T-cell (primary cell): ENCODE measurements around the gene ETFA. TPM values are rescaled to one million over a fixed set of nuclear protein-coding genes. Genes with fewer than 3 reads are reported as not detected.
"Not testable (repeated sequence)": the region's sequence is repeated elsewhere in the genome, so short reads cannot be mapped to it uniquely, and the experiment has no call there.

ENCODE experiments used
- ATAC-seq, 4 experiments: fragments of 200-7000 bp in 3 of 4; fragments of 150-1000 bp in 1 of 4; cut with Tn5 transposase; replicated peaks in 1 of 4; 1 replicate in 3 of 4; 2 replicates in 1 of 4; pipeline ENCODE4 v1.10.0; 2021; ENCODE audit warnings: moderate library complexity in 3 of 4, mild to moderate bottlenecking in 2 of 4, moderate number of reproducible peaks in 1 of 4
- CTCF ChIA-PET, 2 donors: fragments of 300-600 bp; sonication (Branson Sonifier 250); formaldehyde crosslinking; loops; one replicate each; lab custom pipeline; 2022; ENCODE audit warnings: antibody characterized with exemption in 2 of 2; lab: Charles Lee
- POLR2A ChIA-PET, 2 donors: fragments of 300-600 bp; sonication (Branson Sonifier 250); formaldehyde crosslinking; loops; one replicate each; lab custom pipeline; 2022; ENCODE audit warnings: antibody characterized with exemption in 2 of 2; lab: Charles Lee
- DNase-seq, 35 experiments: peaks; one replicate each; pipeline versions ENCODE4 v3.0.0 to v3.0.0-alpha.2; 2013 to 2023
- H3K27ac ChIP-seq: one replicate; pipeline ENCODE4 v1.5.1; 2013; ENCODE audit warnings: low read length
- H3K27me3 ChIP-seq, 2 experiments: replicated peaks in 1 of 2; 1 replicate in 1 of 2; 2 replicates in 1 of 2; pipeline versions ENCODE4 v1.6.1 to v1.7.0; 2013; ENCODE audit warnings: low read length in 1 of 2, mixed read lengths in 1 of 2; ENCODE audit not compliant: control insufficient read depth in 2 of 2, insufficient read depth in 2 of 2; ENCODE audit errors: extremely low read depth in 1 of 2
- H3K36me3 ChIP-seq, 2 donors: 1 replicate in 1 of 2; 2 replicates in 1 of 2; pipeline versions ENCODE4 v1.6.1 to v1.7.0; 2013; ENCODE audit warnings: low read length in 1 of 2; ENCODE audit not compliant: control insufficient read depth in 2 of 2, insufficient read depth in 1 of 2; ENCODE audit errors: extremely low read depth in 1 of 2
- H3K4me1 ChIP-seq, 2 experiments: 1 replicate in 1 of 2; 2 replicates in 1 of 2; pipeline versions ENCODE4 v1.6.1 to v1.7.0; 2013; ENCODE audit warnings: low read length in 2 of 2, mixed read lengths in 1 of 2; ENCODE audit not compliant: insufficient read depth in 2 of 2, control insufficient read depth in 1 of 2; ENCODE audit errors: extremely low read depth in 1 of 2
- H3K4me3 ChIP-seq, 2 donors: 1 replicate in 1 of 2; 2 replicates in 1 of 2; pipeline versions ENCODE4 v1.5.1 to v1.7.0; 2013; ENCODE audit warnings: mild to moderate bottlenecking in 2 of 2, low read length in 1 of 2, moderate library complexity in 1 of 2; ENCODE audit not compliant: control insufficient read depth in 1 of 2; ENCODE audit errors: extremely low read depth in 1 of 2
- H3K9me3 ChIP-seq: 2 replicates; pipeline ENCODE4 v1.7.0; 2013
- H3K27ac Mint-ChIP-seq, 2 donors: one replicate each; pipeline ENCODE4 v1.8.0; 2020 to 2021; ENCODE audit warnings: mild to moderate bottlenecking in 2 of 2, mixed read lengths in 2 of 2
- H3K27me3 Mint-ChIP-seq, 2 donors: one replicate each; pipeline ENCODE4 v1.8.0; 2021 to 2022; ENCODE audit warnings: mixed read lengths in 2 of 2
- H3K36me3 Mint-ChIP-seq: one replicate; pipeline ENCODE4 v1.8.0; 2021; ENCODE audit warnings: mixed read lengths
- H3K4me1 Mint-ChIP-seq, 3 donors: one replicate each; pipeline ENCODE4 v1.8.0; 2020 to 2022; ENCODE audit warnings: mixed read lengths in 3 of 3, mild to moderate bottlenecking in 1 of 3
- H3K4me3 Mint-ChIP-seq, 3 donors: one replicate each; pipeline ENCODE4 v1.8.0; 2020 to 2022; ENCODE audit warnings: mild to moderate bottlenecking in 3 of 3, mixed read lengths in 3 of 3, moderate library complexity in 3 of 3
- H3K9me3 Mint-ChIP-seq, 3 donors: one replicate each; pipeline ENCODE4 v1.8.0; 2020 to 2022; ENCODE audit warnings: mixed read lengths in 3 of 3
- WGBS: methylation state at CpG from one replicate; pipeline ENCODE4 v1.1.5; 2013; ENCODE audit warnings: missing lambda C conversion rate; ENCODE audit not compliant: insufficient coverage; 5-methylcytosine and 5-hydroxymethylcytosine counted together
- total RNA-seq, 35 experiments: library from RNA in 6 of 35; stranded (reverse) in 6 of 35; fragments of 120-200 nt in 1 of 35; gene quantifications; one replicate each; pipeline versions ENCODE4 v1.2.1 to v1.2.4 and lab custom pipeline; 2013 to 2026

ETFA gene
- total RNA-seq, 5 donors from 2014 or later (not counting 1 experiment from before 2014, with no cell fraction given) = 34.6 to 53.9 (median 50.4) TPM

DNA sequence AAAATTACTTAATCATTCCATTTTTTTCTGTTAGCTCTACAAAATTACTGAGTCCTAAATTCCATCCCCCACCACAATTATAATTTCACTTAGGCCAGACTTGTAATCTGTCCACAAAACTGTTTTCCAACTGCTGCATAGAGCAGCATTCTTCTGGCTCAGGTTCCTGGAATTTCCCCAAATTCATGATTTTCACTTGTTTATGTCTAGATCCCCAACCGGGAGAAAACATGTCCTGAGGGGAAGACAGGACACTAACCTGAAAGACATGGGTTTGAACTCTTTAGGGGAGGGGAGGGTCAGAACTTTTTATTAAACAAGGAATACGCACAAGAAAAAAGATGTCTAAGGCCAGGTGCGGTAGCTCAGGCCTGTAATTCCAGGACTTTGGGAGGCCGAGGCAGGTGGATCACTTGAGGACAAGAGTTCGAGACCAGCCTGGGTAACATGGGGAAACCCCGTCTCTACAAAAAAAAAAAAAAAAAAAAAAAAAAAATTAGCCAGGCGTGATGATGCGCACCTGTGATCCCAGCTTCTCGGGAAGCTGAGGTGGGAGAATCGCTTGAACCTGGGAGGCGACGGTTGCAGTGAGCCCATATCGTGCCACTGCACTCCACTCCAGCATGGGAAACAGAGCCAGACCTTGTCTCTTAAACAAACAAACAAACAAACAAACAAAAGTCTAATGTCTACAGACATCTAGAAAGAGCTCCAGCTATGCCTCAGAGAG is 1.5 kb downstream of the ETFA start:
- H3K4me3 Mint-ChIP-seq = peak overlapping the region; percentile 87 to 92 (median 87)
- Histone ChIP-seq H3K4me3 (no peak overlapping the region), H3K36me3 (no peaks in the 10 kb centered on the region), H3K9me3 (no peaks in the 10 kb centered on the region), H3K27me3 (no peaks in the 10 kb centered on the region), H3K4me1 (peaks cover 4 to 17% of the 10 kb centered on the region in 2 experiments), H3K27ac (no peak overlapping the region)
- WGBS = 100% methylated on average over 1 of the region's 13 CpGs
- DNase-seq (no peak), ATAC-seq (no peak)
- ChIA-PET POLR2A (no interaction called here), CTCF (interaction anchor here (0.6 to 1.1 kb wide), 2 partner anchors 23 to 597 kb away, joined by 3 to 4 read pairs; no protein-coding TSS in a partner anchor)
- no peak overlapping the region for H3K27ac Mint-ChIP-seq
- peaks cover 4% of the 10 kb centered on the region for H3K36me3 Mint-ChIP-seq
- H3K9me3 Mint-ChIP-seq = peaks cover 0 to 3% (median 2%) of the 10 kb centered on the region in 3 donors
- no peaks in the 10 kb centered on the region for H3K27me3 Mint-ChIP-seq
- H3K4me1 Mint-ChIP-seq = peaks cover 45 to 63% (median 47%) of the 10 kb centered on the region in 3 donors

- WGBS = no CpG with 5 or more reads among the region's 1 CpG
- Mint-ChIP-seq H3K4me3 (no peak overlapping the region), H3K4me1 (peaks cover 34 to 50% (median 37%) of the 10 kb centered on the region in 3 donors), H3K27ac (no peak overlapping the region), H3K27me3 (no peaks in the 10 kb centered on the region), H3K36me3 (peaks cover 4% of the 10 kb centered on the region), H3K9me3 (peaks cover 0 to 3% (median 2%) of the 10 kb centered on the region in 3 donors)
- no peak for ATAC-seq
- Histone ChIP-seq H3K27ac (no peak overlapping the region), H3K36me3 (no peaks in the 10 kb centered on the region), H3K27me3 (no peaks in the 10 kb centered on the region), H3K9me3 (no peaks in the 10 kb centered on the region), H3K4me1 (peaks cover 0 to 7% of the 10 kb centered on the region in 2 experiments), H3K4me3 (no peak overlapping the region)
- ChIA-PET POLR2A (no interaction called here), CTCF (interaction anchor here in 1 of 2 donors (0.7 kb wide), 1 partner anchor 582 kb away, joined by 4 read pairs; no protein-coding TSS in a partner anchor)
- DNase-seq = no peak
These were observed 7.4 kb downstream of the ETFA start for GRCh38 chr15:76303909-76304308.

DNA sequence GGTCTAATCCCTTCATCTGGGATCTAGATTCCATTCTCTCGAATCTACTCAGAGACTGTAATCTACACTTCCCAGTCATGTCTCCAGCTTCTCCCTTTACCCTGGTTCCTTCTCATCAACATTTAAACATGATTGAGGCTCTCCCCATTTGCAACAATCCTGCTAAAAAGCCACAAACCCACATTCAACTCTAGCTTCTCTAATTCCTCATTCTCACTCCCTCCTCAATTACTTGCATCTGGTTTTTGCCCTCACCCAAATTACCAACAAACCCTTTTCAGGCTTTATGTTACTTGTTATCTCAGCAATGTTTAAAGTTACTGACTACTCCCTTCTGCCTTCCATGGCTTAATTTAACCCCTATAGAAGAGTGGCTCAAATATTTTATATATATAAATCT is 11.5 kb downstream of the ETFA start:
- no peaks in the 10 kb centered on the region for H3K36me3 Mint-ChIP-seq
- ATAC-seq (no peak), DNase-seq (no peak)
- no peaks in the 10 kb centered on the region for H3K36me3 ChIP-seq
- no peak overlapping the region for H3K27ac Mint-ChIP-seq
- CTCF ChIA-PET = interaction anchor here in 1 of 2 donors (0.5 kb wide), 1 partner anchor 1177 kb away, joined by 3 read pairs; no protein-coding TSS in a partner anchor
- H3K4me3 ChIP-seq = no peak overlapping the region
- POLR2A ChIA-PET = interaction anchor here in 1 of 2 donors (0.6 kb wide), 2 partner anchors 826 to 1140 kb away, joined by 3 read pairs; no protein-coding TSS in a partner anchor
- H3K4me3 Mint-ChIP-seq = no peak overlapping the region
- no peaks in the 10 kb centered on the region for H3K27me3 ChIP-seq
- H3K4me1 Mint-ChIP-seq = peaks cover 16 to 36% (median 28%) of the 10 kb centered on the region in 3 donors
- no peak overlapping the region for H3K27ac ChIP-seq
- no peaks in the 10 kb centered on the region for H3K9me3 Mint-ChIP-seq
- H3K27me3 Mint-ChIP-seq = no peaks in the 10 kb centered on the region
- peaks cover 0 to 9% of the 10 kb centered on the region in 2 experiments for H3K4me1 ChIP-seq
- WGBS = 100% methylated on average over 1 of the region's 1 CpG
- no peaks in the 10 kb centered on the region for H3K9me3 ChIP-seq

DNA sequence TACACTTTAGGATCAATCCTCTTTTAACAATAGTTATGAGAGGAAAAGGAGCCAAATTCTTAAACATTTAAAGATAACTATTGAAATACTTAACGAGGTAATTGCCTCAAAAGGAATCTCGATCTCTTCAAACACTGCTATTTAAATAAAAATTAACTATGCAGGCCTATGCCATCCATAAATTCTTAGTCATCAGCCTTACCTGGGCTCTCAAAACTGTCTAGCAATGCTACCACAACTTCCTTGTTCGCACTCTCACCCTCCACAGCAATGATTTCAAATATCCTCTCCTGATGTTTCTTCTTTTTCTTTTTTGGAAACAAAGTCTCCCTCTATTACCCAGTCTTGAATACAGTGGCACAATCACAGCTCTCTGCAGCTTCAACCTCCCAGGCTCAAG is 12.3 kb downstream of the ETFA start:
- Histone ChIP-seq H3K4me3 (no peak overlapping the region), H3K36me3 (no peaks in the 10 kb centered on the region), H3K27me3 (no peaks in the 10 kb centered on the region), H3K4me1 (peaks cover 0 to 9% of the 10 kb centered on the region in 2 experiments), H3K27ac (no peak overlapping the region), H3K9me3 (no peaks in the 10 kb centered on the region)
- no peaks in the 10 kb centered on the region for H3K36me3 Mint-ChIP-seq
- H3K4me1 Mint-ChIP-seq = peaks cover 21 to 40% (median 33%) of the 10 kb centered on the region in 3 donors
- H3K27me3 Mint-ChIP-seq = no peaks in the 10 kb centered on the region
- CTCF ChIA-PET = interaction anchor here in 1 of 2 donors (0.5 kb wide), 1 partner anchor 1178 kb away, joined by 3 read pairs; no protein-coding TSS in a partner anchor
- no peak overlapping the region for H3K4me3 Mint-ChIP-seq
- POLR2A ChIA-PET = no interaction called here
- no peaks in the 10 kb centered on the region for H3K9me3 Mint-ChIP-seq
- DNase-seq (no peak), ATAC-seq (no peak)
- no peak overlapping the region for H3K27ac Mint-ChIP-seq
- 93% methylated on average over 2 of the region's 3 CpGs for WGBS

DNA sequence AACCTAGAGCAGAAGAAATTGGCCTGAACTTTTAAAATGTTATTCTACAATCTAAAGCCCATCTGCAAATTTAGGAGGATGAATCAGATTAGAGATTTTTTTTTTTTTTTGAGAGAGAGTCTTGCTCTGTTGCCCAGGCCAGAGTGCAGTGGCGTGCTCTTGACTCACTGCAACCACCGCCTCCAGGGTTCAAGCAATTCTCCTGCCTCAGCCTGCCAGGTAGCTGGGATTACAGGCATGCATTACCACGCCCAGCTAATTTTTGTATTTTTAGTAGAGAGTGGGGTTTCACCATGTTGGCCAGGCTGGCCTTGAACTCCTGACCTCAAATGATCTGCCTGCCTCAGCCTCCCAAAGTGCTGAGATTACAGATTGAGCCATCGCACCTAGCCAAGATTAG is 13.3 kb downstream of the ETFA start:
- H3K36me3 ChIP-seq, H3K27me3 ChIP-seq, DNase-seq, H3K4me3 Mint-ChIP-seq, H3K9me3 Mint-ChIP-seq, H3K27ac Mint-ChIP-seq, H3K27me3 Mint-ChIP-seq, H3K4me1 ChIP-seq, H3K36me3 Mint-ChIP-seq, H3K27ac ChIP-seq, CTCF ChIA-PET, ATAC-seq, H3K9me3 ChIP-seq, H3K4me3 ChIP-seq, POLR2A ChIA-PET: not testable (repeated sequence)
- 100% methylated on average over 3 of the region's 4 CpGs for WGBS
- H3K4me1 Mint-ChIP-seq = peaks cover 28 to 41% (median 34%) of the 10 kb centered on the region in 3 donors

DNA sequence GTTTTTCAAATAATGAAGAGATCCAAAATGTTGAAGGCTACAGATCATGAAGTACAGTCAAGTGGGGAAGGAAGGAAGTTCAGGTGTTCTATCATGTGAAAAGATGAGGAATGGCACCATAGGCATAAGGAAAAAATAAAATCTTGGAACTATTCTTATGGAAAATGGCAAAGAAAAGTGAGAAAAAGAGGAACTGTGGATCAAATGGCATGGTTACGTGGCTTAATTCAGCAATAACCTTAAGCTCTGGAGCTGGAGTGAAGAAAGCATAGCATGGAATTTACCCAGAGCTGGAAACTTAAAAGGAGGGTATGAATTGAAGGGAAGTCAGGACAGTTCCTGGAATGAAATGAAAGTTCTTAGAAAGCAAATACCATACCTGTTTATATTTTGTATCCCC is 14.4 kb downstream of the ETFA start:
- no peak overlapping the region for H3K27ac Mint-ChIP-seq
- no peaks in the 10 kb centered on the region for H3K9me3 Mint-ChIP-seq
- no peak overlapping the region for H3K4me3 Mint-ChIP-seq
- Histone ChIP-seq H3K4me3 (no peak overlapping the region), H3K27ac (no peak overlapping the region), H3K27me3 (no peaks in the 10 kb centered on the region), H3K4me1 (peaks cover 0 to 9% of the 10 kb centered on the region in 2 experiments), H3K9me3 (no peaks in the 10 kb centered on the region), H3K36me3 (peaks cover 0 to 1% of the 10 kb centered on the region in 2 donors)
- POLR2A ChIA-PET = no interaction called here
- H3K4me1 Mint-ChIP-seq = peaks cover 27 to 35% (median 28%) of the 10 kb centered on the region in 3 donors
- WGBS = 100% methylated on average over 1 of the region's 1 CpG
- H3K36me3 Mint-ChIP-seq = peaks cover 7% of the 10 kb centered on the region
- DNase-seq (no peak), ATAC-seq (no peak)
- no peaks in the 10 kb centered on the region for H3K27me3 Mint-ChIP-seq
- CTCF ChIA-PET = no interaction called here
